Endodermal cell (in vitro differentiated cells): ENCODE measurements around the gene TAF1D. TPM values are rescaled to one million over a fixed set of nuclear protein-coding genes. Genes with fewer than 3 reads are reported as not detected.

Experiments used
- DNase-seq: peaks from one replicate; pipeline ENCODE4 v3.0.0-alpha.2; 2017
- H3K27ac ChIP-seq: 2 replicates; pipeline ENCODE4 v1.5.1; 2013; ENCODE audit warnings: mild to moderate bottlenecking, low read depth, low read length, moderate library complexity
- H3K27me3 ChIP-seq: 2 replicates; pipeline ENCODE4 v1.6.1; 2013; ENCODE audit warnings: mild to moderate bottlenecking, low read length, moderate library complexity; ENCODE audit not compliant: insufficient read depth, control insufficient read depth, poor library complexity, severe bottlenecking
- H3K36me3 ChIP-seq: 2 replicates; pipeline ENCODE4 v1.7.0; 2013; ENCODE audit warnings: mild to moderate bottlenecking, low read length, moderate library complexity; ENCODE audit not compliant: control insufficient read depth, insufficient read depth
- H3K4me1 ChIP-seq: one replicate; pipeline ENCODE4 v1.7.0; 2013; ENCODE audit warnings: low read length; ENCODE audit not compliant: control insufficient read depth, insufficient read depth
- H3K4me3 ChIP-seq: 2 replicates; pipeline ENCODE4 v1.5.1; 2013; ENCODE audit warnings: mild to moderate bottlenecking, low read length, moderate library complexity
- H3K9ac ChIP-seq: 2 replicates; pipeline ENCODE4 v1.6.1; 2013; ENCODE audit warnings: mild to moderate bottlenecking, low read length, moderate library complexity; ENCODE audit not compliant: poor library complexity, severe bottlenecking; ENCODE audit errors: extremely low read depth
- H3K9me3 ChIP-seq: 2 replicates; pipeline ENCODE4 v1.6.1; 2013; ENCODE audit warnings: mild to moderate bottlenecking, low read length, moderate library complexity; ENCODE audit not compliant: control insufficient read depth
- H3K27ac Mint-ChIP-seq: 2 replicates; pipeline ENCODE4 v1.8.0; 2020; ENCODE audit warnings: mixed read lengths
- H3K27me3 Mint-ChIP-seq: 2 replicates; pipeline ENCODE4 v1.8.0; 2021; ENCODE audit warnings: mild to moderate bottlenecking, mixed read lengths; ENCODE audit not compliant: insufficient read depth
- H3K36me3 Mint-ChIP-seq: 2 replicates; pipeline ENCODE4 v1.8.0; 2020; ENCODE audit warnings: low read depth, mixed read lengths
- H3K4me1 Mint-ChIP-seq: 2 replicates; pipeline ENCODE4 v1.8.0; 2020; ENCODE audit warnings: mixed read lengths
- H3K4me3 Mint-ChIP-seq: 2 replicates; pipeline ENCODE4 v1.8.0; 2020; ENCODE audit warnings: mild to moderate bottlenecking, moderate library complexity, mixed read lengths
- H3K9me3 Mint-ChIP-seq: 2 replicates; pipeline ENCODE4 v1.8.0; 2020; ENCODE audit warnings: mild to moderate bottlenecking, mixed read lengths
- WGBS, 2 experiments: methylation state at CpG; one replicate each; pipeline versions ENCODE4 v1.1.5 to v1.1.7; 2013; ENCODE audit warnings: missing lambda C conversion rate in 2 of 2, mixed read lengths in 1 of 2; ENCODE audit not compliant: insufficient coverage in 1 of 2, insufficient read length in 1 of 2; 5-methylcytosine and 5-hydroxymethylcytosine counted together
- total RNA-seq, 2 donors: library from RNA; stranded (reverse); fragmentation: NEBNext Ultra II Directional in 1 of 2; extraction: Animal tissue kit (Norgen Biotek cat#: 25700) in 1 of 2; gene quantifications; 2 replicates in 1 of 2; 3 replicates in 1 of 2; pipeline ENCODE4 v1.2.1, GENCODE V29; 2021
- TF ChIP-seq, protein P1 (sequence below): fragments of 200-600 bp; sonication (generic); conservative IDR thresholded peaks from 2 replicates; pipeline ENCODE4 v1.5.0; 2021; ENCODE audit warnings: antibody characterized with exemption, mild to moderate bottlenecking

TAF1D gene
- total RNA-seq, 2 donors from 2014 or later, result 195 to 231 TPM

DNA sequence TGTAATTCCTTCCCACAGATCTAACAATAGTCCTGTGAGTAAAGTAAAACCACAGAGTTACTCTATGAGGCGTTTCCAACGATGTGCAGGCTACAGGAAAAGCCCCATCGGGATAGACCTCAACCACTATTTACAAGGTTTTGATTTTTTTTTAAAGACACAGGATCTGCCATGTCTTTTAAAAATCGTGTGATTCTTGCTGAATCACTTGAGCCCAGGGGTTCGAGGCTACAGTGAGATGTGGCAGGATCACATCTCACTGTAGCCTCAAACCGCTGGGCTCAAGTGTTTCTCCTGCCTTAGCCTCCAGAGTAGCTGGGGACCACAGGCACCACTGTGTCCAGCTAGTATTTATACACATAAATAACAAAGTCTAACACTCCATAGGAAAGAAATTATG is 7.8 kb downstream of the TAF1D start:
- H3K4me1 Mint-ChIP-seq, result peaks cover 28% of the 10 kb centered on the region
- no peaks in the 10 kb centered on the region for H3K27me3 Mint-ChIP-seq
- Histone ChIP-seq H3K27me3 (no peaks in the 10 kb centered on the region), H3K9ac (peak overlapping the region; percentile 7), H3K4me1 (peaks cover 2% of the 10 kb centered on the region), H3K4me3 (peak overlapping the region; percentile 87), H3K9me3 (no peaks in the 10 kb centered on the region), H3K36me3 (peaks cover 100% of the 10 kb centered on the region), H3K27ac (no peak overlapping the region)
- TF ChIP-seq, protein P1, sequence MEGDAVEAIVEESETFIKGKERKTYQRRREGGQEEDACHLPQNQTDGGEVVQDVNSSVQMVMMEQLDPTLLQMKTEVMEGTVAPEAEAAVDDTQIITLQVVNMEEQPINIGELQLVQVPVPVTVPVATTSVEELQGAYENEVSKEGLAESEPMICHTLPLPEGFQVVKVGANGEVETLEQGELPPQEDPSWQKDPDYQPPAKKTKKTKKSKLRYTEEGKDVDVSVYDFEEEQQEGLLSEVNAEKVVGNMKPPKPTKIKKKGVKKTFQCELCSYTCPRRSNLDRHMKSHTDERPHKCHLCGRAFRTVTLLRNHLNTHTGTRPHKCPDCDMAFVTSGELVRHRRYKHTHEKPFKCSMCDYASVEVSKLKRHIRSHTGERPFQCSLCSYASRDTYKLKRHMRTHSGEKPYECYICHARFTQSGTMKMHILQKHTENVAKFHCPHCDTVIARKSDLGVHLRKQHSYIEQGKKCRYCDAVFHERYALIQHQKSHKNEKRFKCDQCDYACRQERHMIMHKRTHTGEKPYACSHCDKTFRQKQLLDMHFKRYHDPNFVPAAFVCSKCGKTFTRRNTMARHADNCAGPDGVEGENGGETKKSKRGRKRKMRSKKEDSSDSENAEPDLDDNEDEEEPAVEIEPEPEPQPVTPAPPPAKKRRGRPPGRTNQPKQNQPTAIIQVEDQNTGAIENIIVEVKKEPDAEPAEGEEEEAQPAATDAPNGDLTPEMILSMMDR, result no peak
- 88 to 94% methylated on average over 5 to 6 of the region's 6 CpGs for WGBS, 2 experiments
- peak overlapping the region; percentile 55 for H3K27ac Mint-ChIP-seq
- no peak for DNase-seq
- H3K36me3 Mint-ChIP-seq, result peaks cover 88% of the 10 kb centered on the region
- H3K4me3 Mint-ChIP-seq, result no peak overlapping the region
- H3K9me3 Mint-ChIP-seq, result no peaks in the 10 kb centered on the region

DNA sequence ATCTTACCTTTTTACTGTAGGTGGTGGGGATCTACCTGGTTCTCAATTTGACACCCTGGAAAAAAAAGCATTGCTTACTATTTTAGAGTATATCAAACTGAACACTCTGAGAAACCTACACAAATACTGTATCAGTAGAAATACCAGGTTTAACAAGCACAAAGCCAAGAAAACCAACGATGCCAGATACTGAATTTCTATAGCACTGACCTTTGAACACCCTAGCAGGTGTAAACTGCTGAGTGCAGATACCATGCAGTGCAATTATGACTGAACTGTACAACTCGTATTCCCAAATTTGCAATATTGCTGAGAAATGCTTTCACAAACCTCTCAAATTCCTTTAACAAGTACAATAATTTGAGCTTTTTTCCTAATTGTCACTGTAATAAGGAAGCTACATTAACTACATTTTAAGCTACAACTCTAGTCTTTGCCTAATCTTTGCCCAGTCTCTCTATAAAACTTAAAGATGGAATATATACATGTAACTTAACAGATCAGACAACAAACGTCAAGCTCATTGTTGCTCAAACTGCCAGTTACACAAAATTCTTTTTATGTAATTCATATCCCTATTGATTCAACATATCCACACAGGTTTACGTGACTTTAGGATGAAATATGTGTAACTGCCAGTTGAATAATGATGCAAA is 8.9 kb downstream of the TAF1D start:
- H3K27me3 Mint-ChIP-seq, result no peaks in the 10 kb centered on the region
- no peak overlapping the region for H3K4me3 ChIP-seq
- H3K36me3 Mint-ChIP-seq, result peaks cover 79% of the 10 kb centered on the region
- H3K4me1 Mint-ChIP-seq, result peaks cover 17% of the 10 kb centered on the region
- DNase-seq, result no peak
- H3K36me3 ChIP-seq, result peaks cover 100% of the 10 kb centered on the region
- H3K27ac Mint-ChIP-seq, result no peak overlapping the region
- H3K27me3 ChIP-seq, result no peaks in the 10 kb centered on the region
- H3K4me3 Mint-ChIP-seq, result no peak overlapping the region
- WGBS, 2 experiments, result 95 to 100% methylated on average over 2 to 4 of the region's 4 CpGs
- no peaks in the 10 kb centered on the region for H3K9me3 ChIP-seq
- no peaks in the 10 kb centered on the region for H3K4me1 ChIP-seq
- no peak overlapping the region for H3K9ac ChIP-seq
- no peak overlapping the region for H3K27ac ChIP-seq
- TF ChIP-seq, protein P1, result no peak
- H3K9me3 Mint-ChIP-seq, result no peaks in the 10 kb centered on the region

DNA sequence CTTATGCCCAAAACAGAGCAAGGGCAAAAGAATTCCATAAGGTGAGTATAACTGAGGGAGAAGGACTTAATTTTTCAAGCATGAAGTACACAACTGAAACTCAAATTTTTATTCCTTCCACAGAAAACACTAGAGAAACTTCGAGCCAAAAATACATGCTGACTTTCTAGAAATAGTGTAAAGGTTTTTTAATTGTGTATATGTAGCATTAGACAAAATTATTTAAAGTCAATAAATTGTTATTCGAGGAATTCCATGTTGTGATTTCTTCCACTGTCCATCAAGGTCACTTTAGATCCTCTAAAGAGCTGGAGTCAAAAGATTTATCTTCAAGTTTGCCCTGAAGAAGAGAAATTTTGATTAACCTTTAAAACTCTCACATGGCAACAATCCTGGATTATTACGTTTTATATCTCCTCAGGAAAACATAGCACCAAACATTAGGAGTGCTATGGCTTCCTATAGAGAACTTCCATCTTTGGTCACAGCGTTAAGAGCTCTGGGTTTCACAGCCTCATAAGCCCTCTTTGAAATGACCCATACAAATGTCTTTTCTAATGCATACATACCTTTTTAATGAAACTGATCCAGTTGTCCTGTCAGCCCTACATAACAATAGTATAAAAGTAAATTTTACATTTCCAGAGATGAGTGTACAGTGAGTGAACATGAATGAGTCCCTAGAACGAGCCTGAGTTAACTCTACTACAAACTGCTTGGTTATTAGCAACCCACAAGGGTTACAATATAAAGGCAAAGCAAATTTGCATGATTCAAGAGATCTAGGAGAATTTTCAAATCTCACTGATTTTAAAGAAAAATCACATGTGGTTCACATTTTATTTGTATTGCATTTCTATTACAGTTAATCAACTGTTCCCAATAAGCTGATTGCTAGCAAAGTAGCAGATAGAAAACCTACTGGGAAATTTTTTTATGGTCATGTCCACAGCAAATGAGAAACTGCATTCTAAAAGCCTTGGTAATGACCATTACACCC is 10.9 kb downstream of the TAF1D start:
- no peaks in the 10 kb centered on the region for H3K27me3 ChIP-seq
- Mint-ChIP-seq H3K9me3 (no peaks in the 10 kb centered on the region), H3K36me3 (peaks cover 76% of the 10 kb centered on the region), H3K27ac (no peak overlapping the region), H3K4me1 (peaks cover 7% of the 10 kb centered on the region), H3K4me3 (no peak overlapping the region), H3K27me3 (no peaks in the 10 kb centered on the region)
- no peak overlapping the region for H3K4me3 ChIP-seq
- no peak for DNase-seq
- no peaks in the 10 kb centered on the region for H3K9me3 ChIP-seq
- H3K4me1 ChIP-seq, result no peaks in the 10 kb centered on the region
- TF ChIP-seq, protein P1, result no peak
- 93 to 96% methylated on average over 3 to 5 of the region's 5 CpGs for WGBS, 2 experiments
- H3K36me3 ChIP-seq, result peaks cover 98% of the 10 kb centered on the region
- no peak overlapping the region for H3K27ac ChIP-seq
- H3K9ac ChIP-seq, result no peak overlapping the region
